Fibroblast of upper back skin (primary cell): Measurements from ENCODE around the gene APC2.
A peak's percentile ranks its signal among the peaks of the same experiment; 100 is the strongest.
"Not testable (repeated sequence)": the region's sequence is repeated elsewhere in the genome, so short reads cannot be mapped to it uniquely, and the experiment has no call there.

Source experiments
- DNase-seq: peaks from one replicate; pipeline ENCODE4 v3.0.0-alpha.2; 2013

Gene APC2

GRCh38 chr19:1416014-1416841, 33.7 kb upstream of the APC2 start:
- DNase-seq: no peak

DNA sequence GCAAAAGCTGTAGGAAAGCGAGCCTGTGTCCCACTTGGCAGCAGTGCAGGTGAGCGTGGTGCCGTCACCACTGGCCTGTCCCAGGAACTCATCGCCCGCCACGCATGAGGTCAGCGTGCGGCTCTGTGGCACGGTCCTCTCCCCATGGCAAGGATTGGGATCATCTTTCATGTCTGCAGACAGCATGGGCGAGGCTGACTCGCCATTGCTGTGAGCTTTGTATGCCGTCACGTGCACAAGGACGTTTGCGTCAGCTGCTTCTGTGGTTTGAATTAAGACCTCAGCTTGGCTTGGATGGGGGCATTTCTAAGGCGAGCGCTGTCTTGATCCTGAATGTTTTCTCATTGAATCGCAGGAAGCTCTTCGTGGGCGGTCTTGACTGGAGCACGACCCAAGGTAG, 32.8 kb upstream of the APC2 start:
- peak; percentile 49 for DNase-seq

DNA sequence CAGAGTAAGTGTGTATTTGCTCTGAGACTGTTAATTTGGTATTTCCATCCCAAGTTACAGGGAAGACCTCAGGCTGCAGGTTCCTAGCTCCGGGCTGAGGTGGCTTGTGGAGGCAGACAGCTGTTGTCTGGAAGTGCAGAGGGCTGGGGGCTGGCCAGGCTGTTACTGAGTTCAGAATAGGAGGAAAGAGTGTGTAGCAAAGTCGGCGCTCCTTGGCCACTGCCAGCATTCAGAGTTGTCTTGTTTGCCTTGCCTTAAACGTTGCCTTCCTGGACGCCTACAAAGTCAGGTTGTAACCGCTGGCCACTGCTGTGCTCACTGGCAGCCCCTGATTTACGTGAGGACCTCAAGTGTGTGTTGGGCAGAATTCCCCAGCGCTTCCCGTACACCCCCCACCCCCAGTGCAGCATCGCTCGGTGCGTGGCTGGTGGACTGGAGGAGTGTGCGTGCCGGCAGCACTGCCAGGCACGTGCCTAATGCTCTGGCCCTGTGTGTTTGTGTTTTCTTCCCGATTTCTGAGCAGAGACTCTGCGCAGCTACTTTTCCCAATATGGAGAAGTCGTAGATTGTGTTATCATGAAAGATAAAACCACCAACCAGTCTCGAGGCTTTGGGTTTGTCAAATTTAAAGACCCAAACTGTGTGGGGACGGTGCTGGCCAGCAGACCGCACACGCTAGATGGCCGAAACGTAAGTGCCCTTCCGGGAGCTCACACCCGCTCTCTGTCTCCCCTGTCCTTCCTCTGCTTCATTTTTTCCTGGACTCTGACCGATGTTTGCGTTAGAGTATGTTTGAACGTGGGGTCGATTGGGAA, 32.0 kb upstream of the APC2 start:
- no peak for DNase-seq

DNA sequence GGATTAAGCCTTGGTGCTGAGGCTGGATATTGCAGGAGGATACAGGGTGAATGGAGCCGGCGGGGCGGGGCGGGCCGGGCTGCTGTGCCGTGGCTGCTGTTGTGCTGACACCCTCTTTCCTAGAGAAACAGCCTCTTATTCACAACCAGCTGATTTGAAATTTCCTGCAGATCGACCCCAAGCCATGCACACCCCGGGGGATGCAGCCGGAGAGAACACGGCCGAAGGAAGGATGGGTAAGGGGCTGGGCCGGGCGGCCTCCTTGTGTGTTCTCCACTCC, 31.5 kb upstream of the APC2 start:
- no peak for DNase-seq

- DNase-seq: no peak
Observed at GRCh38 chr19:1418951-1419738, 30.8 kb upstream of the APC2 start.

GRCh38 chr19:1420085-1420484, 29.8 kb upstream of the APC2 start:
- not testable (repeated sequence) for DNase-seq

- no peak for DNase-seq
Observed at GRCh38 chr19:1420590-1420989, 29.3 kb upstream of the APC2 start.

- no peak for DNase-seq
Observed at GRCh38 chr19:1421218-1421957, 28.5 kb upstream of the APC2 start.

DNA sequence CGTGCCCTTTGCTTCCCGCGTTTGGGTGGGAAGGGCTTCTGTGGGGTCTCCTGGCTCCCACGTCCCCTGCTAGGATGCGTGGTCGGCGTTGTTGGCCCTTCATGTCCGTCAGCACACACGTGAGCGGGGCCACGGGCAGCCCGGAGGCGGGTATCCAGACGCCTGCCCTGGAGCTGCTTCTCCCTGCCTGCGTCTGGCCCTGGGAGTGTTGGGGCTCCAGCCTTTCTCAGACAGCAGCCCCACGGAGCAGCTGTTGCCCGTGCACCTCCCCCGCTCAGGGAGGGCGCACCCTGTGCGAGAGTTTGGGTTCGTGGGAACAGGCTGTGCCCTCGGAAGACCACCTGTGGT, 28.0 kb upstream of the APC2 start:
- DNase-seq: no peak

DNA sequence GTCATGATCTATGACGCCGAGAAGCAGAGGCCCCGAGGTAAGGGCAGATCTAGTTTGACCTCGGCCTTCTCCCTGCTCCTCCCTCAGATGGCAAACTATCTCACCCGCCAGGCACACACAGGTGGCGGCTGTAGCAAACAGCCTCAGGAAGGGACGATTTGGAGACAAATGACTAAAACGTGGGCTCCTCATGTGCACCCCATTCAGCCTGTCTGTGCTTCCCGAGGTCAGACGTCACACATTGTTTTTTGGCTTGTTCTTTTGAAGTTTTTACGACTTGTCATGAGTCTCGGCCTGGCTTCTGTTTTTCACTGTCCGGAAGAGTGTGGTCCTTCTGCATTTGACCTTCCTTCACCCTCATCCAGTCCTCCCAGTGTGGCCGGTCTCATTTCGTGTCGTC, 27.6 kb upstream of the APC2 start:
- no peak for DNase-seq

DNA sequence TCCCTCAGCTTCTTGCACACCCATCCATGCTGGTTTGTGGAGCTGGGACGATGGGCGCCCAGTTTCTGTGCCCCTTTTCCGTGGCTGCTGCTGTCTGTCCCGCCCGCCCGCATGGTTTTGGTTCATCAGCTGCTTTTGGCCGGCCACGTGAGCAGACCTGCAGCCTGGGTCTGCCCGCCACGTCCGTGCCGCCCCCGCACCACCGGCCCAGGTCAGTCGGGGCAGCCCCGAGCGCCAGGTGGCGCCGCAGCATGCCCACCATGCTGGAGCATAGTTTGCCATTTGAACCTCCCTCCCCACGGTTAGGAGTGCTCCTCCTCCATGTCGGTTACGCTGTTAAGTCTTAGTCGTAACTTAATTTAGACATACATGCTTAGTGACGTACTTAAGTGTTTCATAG, 27.0 kb upstream of the APC2 start:
- no peak for DNase-seq

GRCh38 chr19:1423436-1424191, 26.3 kb upstream of the APC2 start:
- DNase-seq: no peak

GRCh38 chr19:1424192-1424955, 25.5 kb upstream of the APC2 start:
- no peak for DNase-seq

GRCh38 chr19:1425102-1425837, 24.7 kb upstream of the APC2 start:
- no peak for DNase-seq

- DNase-seq: no peak
Observed at GRCh38 chr19:1425902-1426301, 24.0 kb upstream of the APC2 start.

GRCh38 chr19:1426736-1427135, 23.2 kb upstream of the APC2 start:
- no peak for DNase-seq

GRCh38 chr19:1427221-1427920, 22.6 kb upstream of the APC2 start:
- no peak for DNase-seq

DNA sequence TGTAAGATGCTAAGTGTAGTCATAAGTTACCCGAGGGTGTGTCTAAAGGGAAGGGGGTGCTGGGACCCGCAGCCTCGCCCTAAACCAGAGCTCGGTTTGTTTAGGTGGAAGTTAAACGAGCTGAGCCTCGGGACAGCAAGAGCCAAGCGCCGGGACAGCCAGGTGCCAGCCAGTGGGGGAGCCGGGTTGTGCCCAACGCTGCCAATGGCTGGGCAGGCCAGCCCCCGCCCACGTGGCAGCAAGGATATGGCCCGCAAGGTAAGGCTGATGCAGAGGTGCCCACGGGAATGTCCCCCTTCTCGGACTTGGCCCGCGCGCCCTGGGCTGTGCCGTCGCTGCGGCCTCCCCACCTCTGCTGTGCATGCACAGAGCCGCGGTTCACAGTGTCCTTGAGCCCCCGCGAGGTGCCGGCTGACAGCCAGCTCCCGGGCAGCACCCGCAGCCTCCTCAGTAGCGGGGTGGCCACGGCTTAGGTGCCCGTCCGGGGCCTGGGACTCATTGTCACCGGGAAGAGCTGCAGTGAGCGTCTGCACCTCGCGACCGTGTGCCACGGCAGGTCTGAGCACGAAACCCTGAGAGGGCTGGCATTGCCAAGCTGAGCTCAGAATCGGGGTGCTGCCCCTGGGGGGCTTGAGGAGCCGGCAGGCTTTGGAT, 21.1 kb upstream of the APC2 start:
- no peak for DNase-seq

DNA sequence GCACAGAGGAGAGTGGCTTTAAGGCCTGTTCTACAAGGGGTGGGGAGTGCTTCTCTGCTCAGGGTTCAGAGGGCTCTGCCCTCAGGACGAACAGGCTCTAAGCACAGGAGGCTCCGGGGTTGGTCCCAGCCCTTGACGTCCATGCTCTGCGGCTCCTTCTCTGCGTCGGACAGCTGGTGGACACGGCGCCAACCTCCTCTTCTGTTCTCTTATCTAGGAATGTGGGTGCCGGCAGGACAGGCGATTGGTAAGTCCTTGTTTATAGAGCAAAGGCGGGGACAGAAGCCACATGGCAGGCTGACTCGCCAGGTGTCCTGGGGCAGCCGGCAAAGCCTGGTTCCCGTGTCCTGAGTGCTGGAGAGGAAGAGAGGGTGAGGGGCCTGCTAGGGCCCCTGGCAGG, 20.2 kb upstream of the APC2 start:
- DNase-seq: no peak

DNA sequence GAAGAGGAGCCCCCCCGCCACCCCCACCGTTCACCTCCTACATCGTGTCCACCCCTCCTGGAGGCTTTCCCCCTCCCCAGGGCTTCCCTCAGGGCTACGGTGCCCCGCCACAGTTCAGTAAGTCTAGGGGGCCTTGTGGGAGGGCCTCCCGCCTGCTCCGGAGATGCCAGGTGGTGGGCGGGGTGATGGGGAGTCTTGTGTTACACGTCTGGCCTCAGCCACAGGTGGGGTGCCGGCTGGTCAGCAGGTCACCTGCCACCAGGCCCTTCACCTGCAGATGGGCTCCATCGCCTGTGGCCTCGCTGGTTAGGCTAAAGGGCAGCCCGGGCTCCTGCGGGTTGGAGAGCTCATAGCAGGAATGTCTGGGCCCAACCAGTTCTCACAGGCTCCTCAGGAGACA, 19.7 kb upstream of the APC2 start:
- DNase-seq: no peak
